Skin epidermis (tissue), 12 donors: ENCODE results near the gene MRPS10.
A peak's percentile ranks its signal among the peaks of the same experiment; 100 is the strongest.
"Not testable (repeated sequence)": the region's sequence is repeated elsewhere in the genome, so short reads cannot be mapped to it uniquely, and the experiment has no call there.

Experiments
- H3K27ac ChIP-seq, 21 experiments: fragments of 200-600 bp; sonication (generic) in 11 of 21; one replicate each; pipeline ENCODE4 v1.5.0; 2020; ENCODE audit warnings: mild to moderate bottlenecking in 3 of 21, inconsistent platforms in 2 of 21, moderate library complexity in 2 of 21
- H3K4me3 ChIP-seq, 7 experiments: fragments of 200-600 bp; sonication (generic) in 2 of 7; one replicate each; pipeline ENCODE4 v1.5.0; 2020; ENCODE audit warnings: inconsistent platforms in 2 of 7, mild to moderate bottlenecking in 2 of 7, moderate library complexity in 1 of 7

MRPS10 gene

DNA sequence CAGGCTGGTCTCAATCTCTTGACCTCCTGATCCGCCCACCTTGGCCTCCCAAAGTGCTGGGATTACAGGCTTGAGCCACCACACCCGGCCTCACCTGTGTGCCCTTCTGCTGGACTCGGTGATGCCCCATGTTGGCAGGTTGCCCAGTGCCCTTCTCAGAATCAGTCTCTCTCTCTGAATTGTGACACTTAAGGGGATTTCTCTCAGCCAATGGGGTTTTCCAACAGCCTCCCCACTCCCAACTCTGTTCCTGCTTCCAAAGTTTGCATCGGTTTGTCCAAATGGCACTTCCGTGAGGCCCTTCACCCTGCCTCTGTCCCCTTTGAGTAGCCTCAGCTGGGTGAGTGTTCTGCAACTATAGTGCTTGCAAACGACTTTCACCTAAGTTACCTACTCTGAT lies 3.1 kb upstream of the MRPS10 start:
- H3K27ac ChIP-seq = no peak overlapping the region
- H3K4me3 ChIP-seq = no peak overlapping the region

DNA sequence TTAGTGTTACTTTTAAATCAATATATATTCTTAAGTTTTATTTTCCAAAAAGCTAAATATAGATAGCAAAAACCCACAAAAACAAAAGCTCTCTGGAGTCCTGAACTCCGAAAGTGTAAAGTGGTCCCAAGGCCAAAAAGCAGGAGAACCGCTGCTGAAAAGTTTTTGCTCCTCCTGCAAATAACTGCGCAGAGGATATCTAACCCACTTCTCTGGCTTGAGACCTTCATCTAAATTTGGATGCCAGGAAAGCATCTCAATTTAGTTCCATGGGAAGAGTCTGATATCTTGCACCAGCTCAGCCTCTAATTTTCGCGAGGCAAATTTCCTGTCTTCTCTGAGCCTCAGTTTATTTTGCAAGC lies 523 bp downstream of the MRPS10 start:
- Histone ChIP-seq H3K27ac (peak overlapping the region in 19 of 21 experiments; percentile 60 to 91 (median 81)), H3K4me3 (peak overlapping the region; percentile 55 to 74 (median 69))

DNA sequence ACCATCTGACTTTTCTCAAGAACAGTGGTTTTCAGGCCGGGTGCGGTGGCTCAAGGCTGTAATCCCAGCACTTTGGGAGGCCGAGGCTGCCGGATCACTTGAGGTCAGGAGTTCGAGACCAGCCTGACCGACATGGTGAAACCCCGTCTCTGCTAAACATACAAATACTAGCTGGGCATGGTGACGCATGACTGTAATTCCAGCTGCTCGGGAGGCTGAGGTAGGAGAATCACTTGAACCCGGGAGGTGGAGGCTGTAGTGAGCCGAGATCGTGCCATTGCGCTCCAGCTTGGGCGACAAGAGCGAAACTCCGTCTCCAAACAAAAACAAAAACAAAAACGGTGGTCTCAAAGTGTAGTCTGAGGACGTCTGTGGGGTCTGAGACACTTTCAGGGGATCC lies 1.2 kb downstream of the MRPS10 start:
- Histone ChIP-seq H3K27ac (peak overlapping the region in 1 of 21 experiments; percentile 91), H3K4me3 (peak overlapping the region in 5 of 7 experiments; percentile 55 to 74 (median 69))

DNA sequence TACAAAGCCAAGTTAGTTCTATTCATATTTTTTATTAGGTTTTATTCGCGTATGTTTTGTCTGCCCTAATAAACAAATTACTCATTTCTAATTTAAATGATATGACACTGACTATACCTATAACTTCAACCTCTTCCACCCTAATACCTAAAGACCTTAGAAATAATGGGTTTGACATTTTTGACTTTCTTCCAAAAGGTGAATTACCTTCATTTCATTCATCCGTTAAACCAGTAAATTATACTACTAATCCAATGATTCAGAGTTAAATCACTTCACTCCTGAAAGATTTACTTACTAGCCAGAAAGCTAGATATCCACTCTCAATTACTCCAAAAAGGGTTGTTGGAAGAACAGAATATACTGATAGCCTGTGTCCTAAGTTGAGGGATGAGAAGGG lies 5.2 kb downstream of the MRPS10 start:
- H3K27ac ChIP-seq = no peak overlapping the region
- H3K4me3 ChIP-seq = no peak overlapping the region

DNA sequence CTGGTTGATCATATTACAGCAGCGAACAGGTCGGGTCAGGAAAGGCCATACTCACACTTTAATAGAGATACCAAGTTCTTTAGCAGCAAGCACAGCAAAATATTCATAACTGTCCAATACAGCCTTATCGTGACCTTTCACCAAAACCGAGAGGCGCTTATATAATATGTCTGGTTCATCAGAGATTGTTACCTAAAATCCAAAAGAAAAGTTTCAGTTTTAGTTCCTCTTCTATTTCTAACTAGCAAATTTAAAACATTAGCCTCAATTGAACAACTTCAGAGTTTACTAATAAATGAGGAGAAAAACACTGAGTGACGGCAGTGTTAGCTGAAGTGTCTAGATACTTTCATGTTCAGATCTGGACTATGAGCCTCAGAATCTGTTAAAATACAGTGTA lies 5.9 kb downstream of the MRPS10 start:
- H3K4me3 ChIP-seq = no peak overlapping the region
- H3K27ac ChIP-seq = no peak overlapping the region

DNA sequence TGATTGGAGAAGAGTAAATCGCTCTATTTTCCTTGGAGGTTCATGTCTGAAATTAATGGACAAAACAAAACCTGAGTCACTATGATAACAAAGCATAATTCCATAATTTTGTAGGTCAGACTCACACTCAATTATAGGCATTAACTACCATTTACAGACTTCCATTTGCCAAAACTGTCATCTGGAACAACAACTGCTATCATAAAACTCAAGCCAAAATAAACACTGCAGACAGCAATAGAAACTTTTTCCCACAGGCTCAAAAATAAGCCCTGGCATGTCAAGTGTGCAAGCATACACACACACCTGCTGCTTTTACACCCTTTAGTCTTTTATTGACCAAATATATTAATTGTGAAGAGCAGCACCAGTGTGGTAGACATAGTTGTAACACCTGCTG lies 7.1 kb downstream of the MRPS10 start:
- Histone ChIP-seq H3K4me3 (no peak overlapping the region), H3K27ac (no peak overlapping the region)

DNA sequence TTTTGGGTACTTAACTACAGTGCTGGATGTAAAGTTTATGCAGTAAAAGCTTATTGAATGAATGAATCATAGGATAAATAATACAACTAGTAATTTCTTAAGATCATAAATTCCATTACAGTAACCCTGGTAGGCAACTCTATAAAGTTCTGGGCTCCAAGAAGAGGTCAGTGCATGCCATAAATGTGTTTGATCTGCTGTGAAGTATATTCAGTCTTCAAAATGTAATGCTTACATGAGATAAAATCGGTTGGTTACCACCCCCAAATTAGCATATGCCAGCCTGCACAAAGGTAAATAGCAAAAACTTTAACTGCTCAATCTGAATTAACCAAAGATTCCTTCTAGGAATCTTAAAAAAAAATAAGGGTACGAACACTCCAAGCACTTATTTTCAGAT lies 10.1 kb downstream of the MRPS10 start:
- not testable (repeated sequence) for H3K27ac ChIP-seq, H3K4me3 ChIP-seq

DNA sequence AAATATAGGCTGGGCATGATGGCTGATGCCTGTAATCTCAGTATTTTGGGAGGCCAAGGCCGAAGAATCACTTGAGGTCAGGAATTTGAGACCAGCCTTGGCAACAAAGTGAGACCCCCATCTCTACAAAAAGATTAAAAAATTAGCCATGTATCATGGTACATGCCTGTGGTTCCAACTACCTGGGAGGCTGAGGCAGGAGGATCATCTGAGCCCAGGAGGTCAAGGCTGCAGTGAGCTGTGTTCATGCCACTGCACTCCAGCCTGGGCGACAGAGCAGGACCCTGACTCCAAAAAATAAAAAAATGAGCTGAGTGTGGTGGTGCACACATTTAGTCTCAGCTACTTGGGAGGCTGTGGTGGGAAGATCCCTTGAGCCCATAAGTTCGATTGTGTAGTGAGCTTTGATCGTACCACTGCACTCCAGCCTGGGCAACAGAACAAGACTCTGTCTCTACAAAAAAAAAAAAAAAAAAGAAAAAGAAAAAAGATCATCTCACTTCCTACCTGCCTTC lies 12.8 kb downstream of the MRPS10 start:
- H3K27ac ChIP-seq = no peak overlapping the region

DNA sequence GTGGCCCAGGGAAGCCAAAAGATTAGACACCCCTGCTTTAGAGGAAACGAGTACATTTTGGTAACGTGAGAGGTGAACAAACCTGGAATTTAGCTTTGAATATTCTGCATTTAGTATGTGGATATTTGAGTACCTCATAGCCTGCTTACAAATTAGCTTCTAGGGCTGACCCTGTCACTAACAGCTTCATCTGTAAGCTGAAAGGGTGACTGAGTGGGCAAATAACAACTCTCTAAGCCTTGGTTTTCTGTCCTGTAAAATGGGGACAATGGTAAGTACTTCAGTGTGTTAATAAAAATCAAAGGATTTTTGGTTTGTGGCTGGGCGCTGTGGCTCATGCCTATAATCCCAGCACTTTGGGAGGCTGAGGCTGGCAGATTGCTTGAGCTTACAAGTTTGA lies 14.5 kb downstream of the MRPS10 start:
- H3K4me3 ChIP-seq = no peak overlapping the region
- no peak overlapping the region for H3K27ac ChIP-seq

More for the DNA sequence above, 12.8 kb downstream of the MRPS10 start:
- H3K4me3 ChIP-seq = no peak overlapping the region

DNA sequence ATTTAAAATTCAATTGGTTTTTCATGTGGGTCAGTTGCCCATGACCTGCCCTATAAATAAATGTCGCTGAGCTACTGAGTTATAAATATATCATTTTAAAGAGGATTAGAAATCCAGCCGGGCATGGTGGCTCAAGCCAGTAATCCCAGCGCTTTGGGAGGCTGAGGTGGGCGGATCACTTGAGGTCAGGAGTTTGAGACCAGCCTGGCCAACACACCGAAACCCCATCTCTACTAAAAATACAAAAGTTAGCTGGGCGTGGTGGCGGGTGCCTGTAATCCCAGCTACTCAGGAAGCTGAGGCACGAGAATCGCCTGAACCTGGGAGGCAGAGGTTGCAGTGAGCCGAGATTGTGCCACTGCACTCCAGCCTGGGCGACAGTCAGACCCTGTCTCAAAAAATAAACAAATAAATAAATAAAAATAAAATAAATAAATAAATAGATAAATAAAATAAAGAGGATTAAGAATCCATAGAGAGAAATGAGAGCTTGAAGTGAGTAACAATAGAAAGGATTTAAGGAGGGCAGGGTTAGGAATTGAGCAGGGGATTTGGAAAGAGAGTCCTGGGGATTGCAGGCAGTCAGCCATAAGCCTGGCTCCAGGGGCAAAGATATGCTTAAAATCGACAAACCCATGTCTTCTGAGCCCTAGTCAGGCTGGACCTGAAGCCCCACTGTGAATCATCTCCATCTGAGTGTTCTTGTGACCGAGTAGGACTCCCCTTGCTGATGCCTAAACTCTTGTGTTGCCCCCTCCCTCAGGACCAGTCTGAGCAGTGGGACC lies 15.3 kb downstream of the MRPS10 start:
- H3K4me3 ChIP-seq = not testable (repeated sequence)
- H3K27ac ChIP-seq = peak overlapping the region in 1 of 21 experiments; percentile 6

DNA sequence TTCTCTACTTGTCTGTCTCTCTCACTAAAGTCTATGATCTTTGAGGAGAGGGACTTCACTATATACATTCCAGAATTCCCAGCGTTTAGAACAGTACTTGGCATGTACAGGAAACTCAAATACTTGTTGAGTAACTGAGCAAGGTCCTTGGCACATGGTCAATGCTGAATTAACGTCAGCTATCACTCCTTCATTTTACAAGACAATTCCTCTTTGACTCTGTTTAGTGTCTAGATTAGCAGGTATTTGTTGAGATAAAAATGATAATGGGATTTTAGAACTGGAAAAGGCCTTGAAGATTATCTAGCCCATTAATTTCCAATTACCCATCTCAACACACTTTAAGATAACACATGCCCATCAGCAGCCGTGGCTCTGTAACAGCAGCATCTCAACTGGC lies 16.3 kb downstream of the MRPS10 start:
- Histone ChIP-seq H3K27ac (no peak overlapping the region), H3K4me3 (no peak overlapping the region)

DNA sequence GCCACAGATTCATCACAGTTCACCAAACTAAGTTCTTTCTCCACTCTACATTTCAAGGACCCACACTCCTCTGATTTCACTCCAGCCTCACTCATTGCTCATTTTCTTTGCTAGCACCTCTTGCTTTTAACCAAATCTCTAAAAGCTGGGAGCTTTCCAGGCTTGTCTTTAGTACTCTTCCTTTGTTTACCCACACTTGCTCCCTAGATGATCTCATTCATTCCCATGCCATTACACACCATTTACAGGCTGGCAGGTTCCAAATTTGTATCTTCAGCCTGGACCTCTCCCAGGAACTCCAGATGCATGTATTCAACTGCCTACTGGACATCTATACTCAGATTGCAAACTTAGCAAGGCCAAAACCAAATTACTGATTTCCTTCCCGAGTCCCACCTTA lies 17.6 kb downstream of the MRPS10 start:
- no peak overlapping the region for H3K4me3 ChIP-seq
- H3K27ac ChIP-seq = peak overlapping the region in 1 of 21 experiments; percentile 7

DNA sequence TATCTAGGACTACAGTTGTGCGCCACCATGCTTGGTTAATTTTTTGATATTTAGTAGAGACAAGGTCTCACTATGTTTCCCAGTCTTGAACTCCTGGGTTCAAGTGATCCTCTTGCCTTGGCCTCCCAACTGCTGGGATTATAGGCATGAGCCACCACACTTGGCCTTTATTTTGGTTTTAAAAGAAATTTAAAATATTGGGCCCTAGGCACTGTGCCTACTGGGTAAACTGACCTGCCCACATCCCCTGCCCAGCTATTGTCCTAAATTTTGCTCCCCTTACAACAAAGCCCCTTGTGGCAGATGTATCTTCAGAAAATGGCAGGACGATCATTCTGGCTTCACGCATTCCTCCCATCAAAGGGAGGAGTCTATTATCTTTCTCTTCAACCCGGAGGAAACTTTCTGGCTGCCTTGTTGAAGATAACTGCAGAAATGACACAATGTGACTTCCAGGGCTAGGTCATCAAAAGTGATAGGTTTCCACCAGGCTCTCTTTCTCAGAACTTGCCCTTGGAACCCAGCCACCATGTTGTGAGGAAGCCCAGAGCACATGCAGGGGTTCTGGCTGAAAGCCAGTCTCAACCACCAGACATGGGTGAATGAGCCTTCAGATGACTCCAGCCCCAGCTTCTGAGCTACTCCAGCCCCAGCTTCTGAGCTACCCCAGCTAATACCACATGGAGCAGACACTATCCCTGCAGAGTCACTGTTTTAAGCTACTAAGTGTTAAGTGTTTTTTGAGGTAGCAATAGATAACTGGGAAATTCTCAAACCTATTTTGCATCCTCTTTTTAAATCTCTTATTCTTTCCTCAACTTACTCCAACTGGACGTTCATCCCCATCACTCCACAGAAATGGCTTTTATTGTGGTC lies 18.3 kb downstream of the MRPS10 start:
- Histone ChIP-seq H3K27ac (no peak overlapping the region), H3K4me3 (no peak overlapping the region)

DNA sequence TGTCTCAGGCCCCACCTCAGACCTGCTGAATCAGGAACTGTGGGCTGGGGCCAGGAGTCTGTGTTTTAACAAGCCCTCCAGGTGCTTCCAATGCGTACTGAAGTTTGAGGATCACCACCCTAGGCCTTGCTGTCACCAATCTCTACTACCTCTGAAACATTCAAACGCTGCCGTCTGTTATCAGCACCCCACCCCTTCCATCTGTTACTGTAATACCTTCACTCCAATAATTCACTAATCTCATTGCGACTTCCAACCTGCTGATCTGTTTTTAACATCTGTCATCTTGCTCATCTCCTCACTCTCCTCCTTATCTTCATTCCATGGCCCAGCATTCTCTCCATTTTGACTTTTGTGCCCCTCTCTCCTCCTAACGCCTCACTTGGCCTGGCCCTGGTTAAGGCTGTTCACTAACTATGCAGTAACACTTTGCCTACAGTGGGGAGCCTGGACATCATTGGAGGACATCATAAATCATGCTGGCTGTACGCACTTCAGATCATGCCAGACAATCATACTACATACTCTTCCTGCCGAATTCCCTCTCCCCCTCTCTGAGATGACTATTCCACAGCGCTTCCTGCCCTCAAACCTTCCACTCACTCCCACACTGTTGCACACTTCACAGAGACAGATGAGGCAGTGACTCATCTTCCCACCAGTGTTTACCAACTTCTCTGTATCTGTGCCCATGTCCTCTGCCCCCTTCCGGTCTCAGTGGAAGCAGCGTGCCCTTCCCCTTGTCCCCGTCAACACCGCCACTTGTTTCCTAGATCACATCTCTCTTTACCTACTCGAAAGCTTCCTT lies 19.9 kb downstream of the MRPS10 start:
- Histone ChIP-seq H3K4me3 (no peak overlapping the region), H3K27ac (peak overlapping the region in 2 of 21 experiments; percentile 1 to 46)

DNA sequence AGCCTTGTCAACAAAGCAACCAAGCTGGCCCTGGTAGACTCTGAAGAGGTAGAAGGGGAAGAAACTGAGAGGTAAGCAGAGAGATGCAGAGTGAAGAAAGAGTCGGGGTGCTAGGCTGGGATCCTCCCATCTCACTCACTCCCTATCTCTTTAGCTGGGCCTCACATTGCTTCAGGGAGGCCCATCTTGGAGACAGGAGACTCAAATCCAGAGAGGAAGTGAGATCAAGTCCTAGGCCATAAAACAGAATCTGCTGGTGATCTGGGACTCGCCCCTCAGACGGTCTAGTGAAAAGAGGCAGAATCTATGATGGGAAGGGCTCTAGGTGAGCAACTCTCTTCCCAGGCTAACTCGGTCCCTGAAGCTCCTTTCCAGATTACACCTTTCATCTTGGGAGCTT lies 22.2 kb downstream of the MRPS10 start:
- H3K4me3 ChIP-seq = no peak overlapping the region
- no peak overlapping the region for H3K27ac ChIP-seq

DNA sequence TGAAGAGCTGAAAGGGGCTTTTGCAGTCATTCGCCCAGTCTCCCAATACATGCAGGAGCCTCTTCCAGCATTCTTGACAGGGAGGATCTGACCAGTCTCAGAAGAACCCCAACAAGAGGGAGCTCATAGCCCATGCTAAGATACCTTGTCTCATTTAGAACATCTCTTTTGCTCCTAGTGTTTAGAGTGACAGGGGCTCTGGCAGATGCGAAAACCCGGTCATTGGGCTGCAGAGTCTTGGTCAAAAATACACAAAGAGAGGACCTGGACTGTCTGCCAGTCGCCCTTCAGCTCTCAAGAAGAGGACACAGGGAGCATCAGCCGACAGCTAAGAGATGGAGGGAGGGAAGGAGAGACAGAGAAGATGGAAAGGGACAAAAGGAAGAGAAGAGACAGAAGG lies 23.6 kb downstream of the MRPS10 start:
- H3K27ac ChIP-seq = peak overlapping the region in 1 of 21 experiments; percentile 35

DNA sequence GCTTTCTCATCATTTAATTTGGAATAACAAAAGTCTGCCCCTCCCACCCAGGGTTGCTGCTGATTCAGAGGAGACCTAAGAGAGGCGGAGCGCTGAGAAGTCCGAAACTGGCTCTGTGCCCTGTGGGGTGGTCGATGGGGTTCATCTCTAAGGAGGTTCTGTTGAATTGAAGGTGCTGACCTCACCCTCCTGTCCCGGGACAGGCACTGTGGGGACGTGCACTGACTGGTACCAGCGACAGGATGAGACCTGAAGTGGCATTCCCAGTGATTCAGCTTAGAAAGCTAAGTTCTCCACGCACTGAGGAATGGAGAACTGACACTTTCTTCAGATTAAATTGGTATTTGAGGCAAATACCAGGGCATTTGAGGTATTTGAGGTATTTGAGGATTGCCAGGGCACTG lies 24.2 kb downstream of the MRPS10 start:
- Histone ChIP-seq H3K4me3 (no peak overlapping the region), H3K27ac (no peak overlapping the region)

More for the DNA sequence above, 23.6 kb downstream of the MRPS10 start:
- H3K4me3 ChIP-seq = no peak overlapping the region

DNA sequence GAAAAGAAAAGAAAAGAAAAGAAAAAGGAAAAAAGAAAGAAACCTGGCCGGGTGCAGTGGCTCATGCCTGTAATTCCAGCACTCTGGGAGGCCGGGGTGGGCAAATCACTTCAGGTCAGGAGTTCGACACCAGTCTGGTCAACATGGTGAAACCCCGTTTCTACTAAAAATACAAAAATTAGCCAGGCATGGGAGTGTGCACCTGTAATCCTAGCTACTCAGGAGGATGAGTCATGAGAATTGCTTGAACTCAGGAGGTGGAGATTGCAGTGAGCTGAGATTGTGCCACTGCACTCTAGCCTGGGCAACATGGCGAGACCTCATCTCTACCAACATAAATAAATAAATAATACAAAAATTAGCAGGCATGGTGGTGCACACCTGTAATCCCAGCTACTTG lies 25.3 kb downstream of the MRPS10 start:
- H3K27ac ChIP-seq, H3K4me3 ChIP-seq: not testable (repeated sequence)

DNA sequence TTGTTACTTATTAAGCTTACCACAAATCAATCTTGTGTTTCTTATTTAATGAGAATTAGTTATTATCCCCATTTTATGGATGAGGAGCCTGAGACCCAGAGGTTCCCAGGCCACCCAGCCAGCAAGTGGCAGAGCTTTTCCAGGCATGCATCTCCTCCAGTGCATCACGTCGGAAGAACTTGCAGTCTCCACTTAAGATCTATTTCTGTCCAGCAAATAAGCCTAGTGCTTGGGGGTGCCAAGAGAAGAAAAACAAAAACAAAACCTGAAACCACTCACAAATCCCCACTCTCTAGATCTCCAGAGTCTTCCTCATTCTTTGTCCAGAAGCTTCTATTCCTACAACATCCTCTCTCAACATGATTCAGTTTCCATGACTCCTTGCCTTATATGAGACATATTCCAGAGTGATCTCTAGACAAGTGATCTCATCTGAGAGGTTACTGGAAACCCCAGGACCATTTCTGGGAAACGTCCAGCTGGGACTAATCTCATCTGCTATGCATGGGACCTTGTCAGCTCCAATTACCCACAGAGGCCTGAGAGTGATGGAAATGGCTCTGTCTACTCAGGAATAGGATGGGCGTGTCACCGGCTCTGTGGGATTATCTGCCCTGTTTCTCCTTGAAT lies 27.0 kb downstream of the MRPS10 start:
- no peak overlapping the region for H3K27ac ChIP-seq

DNA sequence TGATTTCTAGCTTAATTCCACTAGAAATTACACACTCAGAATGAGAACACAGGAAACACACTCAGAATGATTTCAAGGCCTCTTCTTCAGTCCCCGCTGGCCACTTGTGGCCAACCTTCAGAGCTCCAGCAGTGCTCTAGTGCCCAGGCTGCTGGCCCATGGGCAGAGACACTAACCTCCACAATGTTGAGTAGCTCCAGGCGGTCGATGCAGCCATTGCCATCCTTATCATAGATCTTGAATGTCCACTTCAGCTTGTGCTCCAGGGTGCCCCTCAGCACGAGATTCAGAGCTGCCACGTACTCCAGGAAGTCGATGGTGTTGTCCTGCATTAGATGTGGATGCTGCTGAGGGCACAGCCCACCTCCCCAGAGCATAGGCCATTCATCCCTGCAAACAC lies 29.3 kb downstream of the MRPS10 start:
- no peak overlapping the region for H3K27ac ChIP-seq
- H3K4me3 ChIP-seq = no peak overlapping the region

More for the DNA sequence above, 27.0 kb downstream of the MRPS10 start:
- no peak overlapping the region for H3K4me3 ChIP-seq
